NCI-H524 (cell line): ENCODE measurements around the gene ZNF496.
A peak's percentile ranks its signal among the peaks of the same experiment; 100 is the strongest.
"Not testable (repeated sequence)": the region's sequence is repeated elsewhere in the genome, so short reads cannot be mapped to it uniquely, and the experiment has no call there.

Experiments
- DNase-seq, 2 experiments: peaks; one replicate each; lab custom pipeline; 2025; lab: John Stamatoyannopoulos, UW

ZNF496 gene

GRCh38 chr1:247359559-247359958, 27.9 kb upstream of the ZNF496 start:
- no peak for DNase-seq

DNA sequence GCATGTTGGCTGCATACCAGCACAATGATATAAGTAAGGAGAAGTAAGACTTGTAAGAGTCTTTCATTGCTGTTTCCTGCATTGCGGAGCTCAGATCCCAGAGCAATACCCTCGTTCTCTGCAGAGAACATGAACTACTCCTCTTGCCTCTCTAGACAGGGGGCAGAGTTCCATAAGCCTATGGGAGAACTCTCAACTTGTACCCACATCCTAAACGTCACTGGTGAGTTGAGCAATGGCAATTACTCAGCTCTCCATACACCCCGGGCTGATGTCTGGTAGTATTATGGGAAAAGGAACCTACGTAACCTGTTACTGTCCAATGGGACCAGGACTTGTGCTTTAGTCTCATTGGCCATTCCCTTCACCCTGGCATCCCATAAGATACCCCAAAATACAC, 27.3 kb upstream of the ZNF496 start:
- no peak for DNase-seq

- DNase-seq, result no peak
Measured at GRCh38 chr1:247357781-247358211, 26.1 kb upstream of the ZNF496 start.

DNA sequence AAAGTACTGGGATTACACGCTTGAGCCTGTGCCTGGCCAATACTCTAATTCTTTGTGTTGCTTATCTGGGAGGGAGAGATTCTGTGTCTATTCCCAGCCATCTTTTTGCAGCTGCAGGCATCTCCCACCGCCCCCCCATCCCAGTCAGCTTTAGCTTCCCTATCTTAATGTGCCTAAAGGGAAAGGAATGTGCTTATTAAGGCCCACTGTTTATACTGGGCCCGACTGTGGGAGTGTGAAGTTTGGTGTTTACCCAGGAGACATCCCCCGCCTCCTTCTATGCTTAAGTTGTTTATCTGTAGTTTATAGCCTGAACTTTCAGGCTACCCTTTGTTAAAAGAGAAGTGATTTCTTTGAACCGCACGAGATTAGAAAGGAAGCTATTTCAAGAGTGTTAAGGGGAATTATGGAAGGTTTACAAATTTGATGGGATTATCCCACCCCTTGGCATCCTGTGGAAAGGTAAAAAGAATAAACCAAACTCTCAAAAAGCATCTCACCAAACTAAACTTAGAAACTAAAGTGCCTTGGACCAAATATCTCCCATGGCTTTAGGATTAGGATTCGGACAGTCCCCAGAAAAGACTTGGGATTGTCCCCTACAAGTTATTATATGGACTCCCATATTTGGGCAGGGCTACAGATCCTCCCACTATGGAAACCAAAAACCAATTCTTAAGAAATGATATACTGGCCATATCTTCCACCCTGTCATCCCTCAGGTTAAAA, 25.5 kb upstream of the ZNF496 start:
- no peak for DNase-seq

- not testable (repeated sequence) for DNase-seq
Measured at GRCh38 chr1:247355160-247355559, 23.5 kb upstream of the ZNF496 start.

DNA sequence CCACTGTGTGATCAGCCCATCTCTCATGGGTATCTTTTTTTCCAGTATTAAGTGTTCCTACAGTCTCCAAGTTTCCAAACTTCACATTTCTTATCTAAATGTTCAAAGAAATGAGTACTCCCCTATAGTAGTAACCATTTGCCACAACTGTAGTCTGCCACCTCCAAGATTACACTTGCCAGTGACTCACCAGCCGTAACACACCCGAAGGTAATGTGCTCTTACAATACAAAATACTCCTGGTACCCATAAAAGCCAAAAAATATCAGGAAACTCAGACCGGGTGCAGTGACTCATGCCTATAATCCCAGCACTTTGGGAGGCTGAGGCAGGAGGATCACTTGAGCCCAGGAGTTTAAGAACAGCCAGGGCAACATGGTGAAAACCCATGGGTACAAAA, 20.5 kb upstream of the ZNF496 start:
- DNase-seq, result no peak

DNA sequence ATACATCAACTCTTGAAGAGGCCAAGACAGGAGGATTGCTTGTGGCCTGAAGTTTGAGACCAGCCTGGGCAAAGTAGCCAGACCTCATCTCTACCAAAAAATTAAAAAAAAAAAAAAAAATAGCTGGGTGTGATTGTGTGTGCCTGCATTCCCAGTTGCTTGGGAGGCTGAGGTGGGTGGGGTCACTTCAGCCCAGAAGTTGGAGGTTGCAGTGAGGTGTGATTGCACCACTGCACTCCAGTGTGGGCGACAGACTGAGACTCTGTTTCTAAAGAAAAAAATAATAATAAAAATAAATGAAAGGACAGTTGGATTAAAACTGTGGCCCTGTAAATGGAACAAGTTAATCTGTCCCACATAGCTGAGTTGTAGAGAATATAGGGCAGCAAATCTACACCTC, 18.9 kb upstream of the ZNF496 start:
- no peak for DNase-seq

DNA sequence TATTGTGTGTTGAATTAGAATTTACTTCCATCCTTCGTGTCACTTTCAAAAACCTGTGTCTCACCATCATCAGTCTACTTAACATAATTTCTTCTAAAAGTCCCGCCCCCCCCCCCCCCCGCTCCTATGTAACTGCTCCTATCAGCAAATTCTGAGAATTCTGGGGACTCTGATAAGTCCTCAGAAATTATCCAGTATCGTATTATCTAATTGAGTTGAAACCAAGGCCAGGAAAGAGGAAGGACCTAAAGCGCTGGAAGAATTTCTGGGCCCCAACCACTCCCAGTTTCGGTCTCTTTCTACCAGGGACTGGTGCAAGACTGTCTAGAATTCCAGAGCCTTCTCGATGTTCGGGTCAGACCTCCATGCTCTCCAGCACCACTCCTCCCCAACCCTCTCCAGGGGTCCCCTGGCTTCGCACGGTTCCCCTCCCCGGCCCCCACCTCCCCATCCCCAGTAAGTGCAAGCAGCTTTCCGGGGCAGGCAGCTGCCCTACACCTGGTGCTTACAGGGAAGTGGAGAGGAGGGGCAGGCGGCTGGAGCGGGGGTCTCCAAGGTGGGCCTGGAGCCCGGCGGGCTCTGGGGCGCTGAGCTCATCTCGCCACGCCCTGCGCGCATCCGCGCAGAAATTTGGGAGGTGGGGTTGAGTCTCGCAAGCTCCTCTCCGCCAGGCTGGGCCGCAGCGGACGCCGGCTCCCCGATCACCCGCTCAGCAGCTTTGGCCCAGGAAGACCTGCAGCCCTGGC, 16.0 kb upstream of the ZNF496 start:
- no peak for DNase-seq

DNA sequence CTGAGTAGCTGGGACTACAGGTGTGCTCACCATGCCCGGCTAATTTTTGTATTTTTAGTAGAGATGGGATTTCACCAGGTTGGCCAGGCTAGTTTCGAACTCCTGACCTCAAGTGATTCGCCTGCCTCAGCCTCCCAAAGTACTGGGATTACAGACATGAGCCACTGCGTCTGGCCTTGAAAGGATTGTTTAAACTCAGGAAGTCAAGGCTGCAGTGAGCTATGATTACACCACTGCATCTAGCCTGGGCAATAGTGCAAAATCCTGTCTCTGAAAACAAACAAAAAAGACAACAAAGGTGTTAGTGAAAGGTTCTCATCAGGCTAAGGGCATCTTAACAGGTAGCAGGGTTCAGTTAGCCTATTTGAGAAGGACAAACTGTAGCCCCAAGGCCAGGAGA, 14.2 kb upstream of the ZNF496 start:
- no peak for DNase-seq

DNA sequence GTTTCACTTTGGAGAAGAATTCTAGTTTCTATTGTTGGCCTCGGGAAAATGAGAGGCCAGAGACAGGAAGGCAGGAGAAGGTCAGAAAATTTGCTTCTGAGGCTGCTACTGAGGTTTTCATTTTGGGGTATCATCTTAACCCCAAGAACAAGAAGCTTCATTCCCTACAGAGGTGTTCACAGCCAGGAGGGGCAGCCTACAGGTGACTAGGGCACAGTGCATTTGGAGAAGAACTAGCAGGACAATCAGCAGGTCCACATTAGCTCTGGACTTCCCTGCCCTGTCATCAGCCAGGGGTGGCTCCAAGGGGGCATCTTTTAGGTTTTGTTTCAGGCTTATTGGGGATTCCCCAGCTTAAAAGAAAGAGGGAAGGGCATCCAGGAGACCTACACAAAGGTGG, 12.1 kb upstream of the ZNF496 start:
- no peak for DNase-seq

- no peak for DNase-seq
Measured at GRCh38 chr1:247338723-247339275, 7.1 kb upstream of the ZNF496 start.

DNA sequence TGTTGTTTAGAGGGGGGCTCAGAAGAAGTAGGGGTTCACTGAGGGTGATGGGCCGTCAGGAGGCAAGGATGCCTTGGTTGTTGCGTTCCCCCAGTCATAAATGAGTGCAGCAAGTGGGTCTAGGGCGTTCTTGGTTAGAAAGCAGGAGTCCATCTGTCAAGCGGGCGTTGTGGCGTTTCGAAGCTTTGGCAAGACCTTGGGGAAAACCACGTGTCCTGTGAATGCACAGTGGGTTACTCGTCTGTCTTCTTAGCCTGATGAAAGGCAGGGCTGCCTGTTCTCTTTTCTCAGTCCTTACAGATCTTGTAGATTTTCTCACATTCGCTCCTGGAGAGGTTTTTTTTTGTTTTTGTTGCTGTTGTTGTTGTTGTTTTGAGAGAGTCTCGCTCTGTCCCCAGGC, 6.3 kb upstream of the ZNF496 start:
- no peak for DNase-seq

DNA sequence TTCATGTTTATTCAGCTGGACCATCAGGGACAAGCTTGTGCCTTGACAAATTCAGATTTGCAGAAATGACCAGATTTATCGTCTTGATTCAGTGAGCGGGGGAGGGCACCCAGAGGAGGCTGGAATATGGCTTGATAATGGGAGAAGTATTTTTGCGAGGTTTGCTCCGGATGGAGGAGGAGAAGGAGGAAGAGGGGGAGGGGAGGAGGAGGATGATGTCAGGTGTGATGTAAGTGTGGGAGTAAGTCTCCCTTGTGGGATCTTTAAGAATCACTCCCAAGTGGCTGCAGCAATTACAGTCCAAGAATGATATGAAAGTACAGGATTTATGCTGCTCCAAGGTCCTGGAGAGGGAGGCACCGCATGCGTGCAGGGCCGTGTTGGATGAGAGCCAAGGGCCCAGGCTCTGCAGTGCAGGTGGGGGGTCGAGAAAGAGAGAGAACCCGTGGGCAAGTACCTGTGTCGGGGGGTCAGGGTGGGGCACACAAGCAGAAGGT, 5.6 kb upstream of the ZNF496 start:
- DNase-seq, result no peak

DNA sequence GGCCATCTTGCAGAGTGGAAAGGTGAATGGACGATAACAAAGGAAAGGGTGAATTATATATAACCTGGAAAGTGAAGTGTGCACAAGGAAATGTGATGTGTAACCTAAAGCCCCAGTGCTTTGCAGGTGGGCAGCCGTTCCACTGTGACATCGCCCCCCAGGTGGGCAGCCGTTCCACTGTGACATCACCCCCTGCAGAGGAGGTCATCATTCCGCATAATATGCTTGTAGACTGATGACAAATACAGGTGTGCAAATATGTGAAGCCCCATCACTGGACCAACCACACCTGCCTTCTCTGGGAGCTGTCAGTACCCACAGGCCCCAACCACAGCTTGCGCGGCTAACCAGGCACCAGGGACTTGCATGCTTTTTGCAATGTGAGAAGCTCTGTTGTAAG, 4.7 kb upstream of the ZNF496 start:
- DNase-seq, result no peak

DNA sequence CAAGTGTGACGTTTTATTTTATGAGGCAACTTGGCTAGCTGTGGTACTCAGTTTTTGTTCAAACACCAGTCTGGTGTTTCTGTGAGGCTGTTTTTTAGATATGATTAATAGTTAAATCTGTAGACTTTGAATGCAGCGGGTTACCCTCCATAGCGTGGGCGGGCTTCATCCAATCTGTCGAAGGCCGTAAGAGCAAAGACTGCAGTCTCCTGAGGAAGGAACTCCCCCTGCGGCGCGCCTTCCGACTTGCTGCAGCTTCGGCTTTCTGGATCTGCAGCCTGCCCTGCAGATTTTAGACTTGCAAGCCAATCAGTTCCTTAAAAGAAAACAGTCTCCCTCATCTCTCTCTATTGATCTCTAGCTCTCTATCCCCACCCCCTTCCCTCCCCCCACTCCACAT, 4.2 kb upstream of the ZNF496 start:
- no peak for DNase-seq

- peak in 1 of 2 experiments; percentile 48 for DNase-seq
Measured at GRCh38 chr1:247334378-247335133, 2.9 kb upstream of the ZNF496 start.

- peak in 1 of 2 experiments; percentile 47 for DNase-seq
Measured at GRCh38 chr1:247332623-247333361, 1.1 kb upstream of the ZNF496 start.

GRCh38 chr1:247332215-247332622, 552 bp upstream of the ZNF496 start:
- peak in 1 of 2 experiments; percentile 49 for DNase-seq

GRCh38 chr1:247331172-247331524, 519 bp downstream of the ZNF496 start:
- peak in 1 of 2 experiments; percentile 41 for DNase-seq

GRCh38 chr1:247330548-247331171, 1.0 kb downstream of the ZNF496 start:
- peak in 1 of 2 experiments; percentile 46 for DNase-seq

DNA sequence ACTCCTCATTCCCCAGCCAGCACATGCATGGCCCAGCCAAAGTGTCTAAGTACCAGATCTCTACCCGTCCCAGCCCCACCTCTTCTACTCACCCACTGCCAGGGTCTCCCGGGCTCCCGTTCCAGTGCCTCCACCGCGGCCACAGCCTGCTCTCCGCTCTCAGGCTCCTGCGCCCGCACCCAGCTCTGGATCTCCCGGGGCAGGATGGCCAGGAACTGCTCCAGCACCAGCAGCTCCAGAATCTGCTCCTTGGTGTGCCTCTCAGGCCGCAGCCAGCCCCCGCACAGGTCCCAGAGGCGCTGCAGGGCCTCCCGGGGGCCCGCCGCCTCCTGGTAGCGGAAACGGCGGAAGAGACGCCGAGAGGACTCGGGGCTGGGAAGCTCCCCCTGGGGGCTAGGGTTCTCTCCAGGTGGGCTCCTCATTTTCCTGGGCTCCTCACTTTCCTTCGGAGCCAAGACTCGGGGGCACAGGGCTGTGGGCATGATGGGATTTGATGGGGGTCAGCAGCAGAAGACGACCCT, 2.5 kb downstream of the ZNF496 start:
- no peak for DNase-seq
